ENCODE data around the gene FLNB.

DNA sequence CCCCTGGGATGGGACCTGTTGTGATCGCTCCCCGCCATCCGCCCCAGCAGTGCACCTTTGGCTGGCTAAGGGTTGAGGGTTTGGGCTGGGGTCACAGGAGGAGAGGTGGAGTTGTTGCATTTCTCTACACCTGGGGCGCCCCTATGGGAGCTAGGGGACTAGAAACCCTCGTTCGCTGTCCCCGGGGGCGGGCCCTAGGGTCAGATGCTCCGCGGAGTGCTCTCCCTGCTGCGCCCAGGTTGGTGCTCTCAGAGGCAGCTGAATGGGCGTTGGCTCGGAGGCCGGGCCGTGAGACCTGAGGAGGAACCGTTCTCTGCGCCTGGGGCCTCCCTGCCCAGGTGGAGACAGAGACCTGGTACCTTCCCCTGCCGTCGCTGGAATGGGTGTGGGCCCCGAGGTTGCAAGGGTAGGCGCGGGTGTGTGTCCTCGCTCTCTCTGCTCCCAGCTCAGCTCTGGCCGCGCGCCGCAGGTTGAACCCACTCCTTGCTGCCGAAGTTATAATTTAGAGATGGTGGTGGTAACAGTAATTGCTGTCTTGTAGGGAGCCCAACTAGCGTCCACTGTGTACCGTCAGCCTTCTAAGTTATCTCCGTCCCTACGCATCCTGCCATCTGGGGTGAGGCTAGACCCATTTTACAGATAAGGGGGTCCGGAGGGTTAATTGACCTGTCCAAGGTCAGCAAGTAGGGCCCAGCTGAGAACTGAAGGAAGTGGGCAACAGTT, 965 bp downstream of the FLNB start:
- TF ChIP-seq GLIS3 (CRISPR knock-in tag; IDR thresholded peaks at IDR 0.05) = no peak
- TF ChIP-seq SNAI2 (CRISPR knock-in tag; IDR thresholded peaks at IDR 0.05) = no peak
- no peak for TF ChIP-seq ZFP3 (CRISPR knock-in tag; IDR thresholded peaks at IDR 0.05)
- no peak for TF ChIP-seq ARNTL (CRISPR knock-in tag; IDR thresholded peaks at IDR 0.05; ENCODE audit: borderline replicate concordance, low read depth)
- TF ChIP-seq RARB (CRISPR knock-in tag; IDR thresholded peaks at IDR 0.05) = no peak
- no peak for TF ChIP-seq TCF4 (CRISPR knock-in tag; IDR thresholded peaks at IDR 0.05; ENCODE audit: borderline replicate concordance)
- TF ChIP-seq, protein P1, sequence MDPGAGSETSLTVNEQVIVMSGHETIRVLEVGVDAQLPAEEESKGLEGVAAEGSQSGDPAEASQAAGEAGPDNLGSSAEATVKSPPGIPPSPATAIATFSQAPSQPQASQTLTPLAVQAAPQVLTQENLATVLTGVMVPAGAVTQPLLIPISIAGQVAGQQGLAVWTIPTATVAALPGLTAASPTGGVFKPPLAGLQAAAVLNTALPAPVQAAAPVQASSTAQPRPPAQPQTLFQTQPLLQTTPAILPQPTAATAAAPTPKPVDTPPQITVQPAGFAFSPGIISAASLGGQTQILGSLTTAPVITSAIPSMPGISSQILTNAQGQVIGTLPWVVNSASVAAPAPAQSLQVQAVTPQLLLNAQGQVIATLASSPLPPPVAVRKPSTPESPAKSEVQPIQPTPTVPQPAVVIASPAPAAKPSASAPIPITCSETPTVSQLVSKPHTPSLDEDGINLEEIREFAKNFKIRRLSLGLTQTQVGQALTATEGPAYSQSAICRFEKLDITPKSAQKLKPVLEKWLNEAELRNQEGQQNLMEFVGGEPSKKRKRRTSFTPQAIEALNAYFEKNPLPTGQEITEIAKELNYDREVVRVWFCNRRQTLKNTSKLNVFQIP (CRISPR knock-in tag; IDR thresholded peaks at IDR 0.05; ENCODE audit: borderline replicate concordance, low read depth) = no peak
- TF ChIP-seq OSR1 (CRISPR knock-in tag; IDR thresholded peaks at IDR 0.05) = no peak
- no peak for TF ChIP-seq TOX (CRISPR knock-in tag; IDR thresholded peaks at IDR 0.05; ENCODE audit: borderline replicate concordance)
- no peak for TF ChIP-seq ZFP30 (CRISPR knock-in tag; IDR thresholded peaks at IDR 0.05)
- no peak for TF ChIP-seq CSRNP3 (CRISPR knock-in tag; IDR thresholded peaks at IDR 0.05)
- no peak for TF ChIP-seq PATZ1 (CRISPR knock-in tag; IDR thresholded peaks at IDR 0.05; ENCODE audit: borderline replicate concordance)

Measured in SK-N-SH treated with all-trans-retinoic acid at 6 μM for 48 hours (cell line).